Activated T-cell treated with anti-CD3 and anti-CD28 coated beads for 24 hours (primary cell): Measurements from ENCODE around the gene GALNT2.

Source experiments
- DNase-seq: peaks from one replicate; pipeline ENCODE4 v3.0.0-alpha.2; 2020; ENCODE audit warnings: low read depth

The GALNT2 gene

DNA sequence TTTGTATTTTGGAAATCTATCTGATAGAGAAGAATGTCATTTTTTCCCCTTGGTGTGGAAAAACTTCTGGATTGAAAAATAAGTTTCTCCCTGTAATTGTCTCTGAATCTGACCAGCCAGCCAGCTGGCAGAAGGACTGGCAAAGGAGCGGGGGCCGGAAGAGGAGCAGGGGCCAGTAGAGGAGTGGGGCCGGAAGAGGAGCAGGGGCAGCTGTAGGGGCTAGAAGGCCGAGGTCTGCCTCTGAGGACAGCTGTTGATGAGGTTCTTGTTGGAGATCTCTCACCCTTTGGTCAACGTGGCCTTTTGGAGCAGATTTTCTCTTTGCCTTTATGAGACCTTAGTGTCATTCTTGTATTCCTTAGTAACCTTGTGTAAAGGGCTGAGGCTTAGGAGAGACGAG, 121.8 kb downstream of the GALNT2 start:
- DNase-seq: no peak

DNA sequence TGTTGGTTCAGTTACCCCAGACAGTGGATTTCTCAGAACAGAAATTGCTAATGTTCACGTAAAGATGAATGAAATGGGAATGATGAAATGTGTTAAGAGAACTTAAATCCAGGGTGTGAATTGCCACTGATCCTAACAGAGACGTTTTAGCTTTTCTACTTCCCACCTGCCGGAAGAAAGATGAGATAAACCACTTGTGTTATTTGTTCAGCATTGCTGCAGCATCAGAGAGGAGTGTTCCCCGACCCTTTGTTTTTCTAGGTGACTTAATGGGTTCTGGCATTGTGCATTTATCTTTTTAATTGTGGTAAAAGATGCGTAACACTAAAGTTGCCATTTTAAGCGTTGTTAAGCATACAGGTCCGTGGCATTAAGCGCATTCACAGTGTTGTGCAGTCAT, 122.3 kb downstream of the GALNT2 start:
- no peak for DNase-seq

DNA sequence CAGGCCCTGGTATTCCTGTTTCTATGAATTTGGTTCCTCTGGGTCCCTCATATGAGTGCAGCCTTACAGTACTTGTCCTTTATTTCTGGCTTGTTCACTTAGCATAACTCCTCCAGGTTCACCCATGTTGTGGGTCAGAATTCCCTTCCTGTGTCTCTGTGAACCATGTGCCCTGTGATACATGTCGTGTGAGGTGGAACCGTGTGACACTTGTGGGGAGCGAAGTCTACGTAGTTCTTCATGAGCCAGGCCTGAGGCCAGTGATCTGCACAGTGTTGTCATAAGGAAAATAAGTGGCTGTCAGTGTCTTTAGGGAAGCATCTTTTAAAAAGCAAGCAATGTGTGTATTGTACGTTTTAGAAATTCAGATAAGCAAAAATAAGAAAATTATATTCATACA, 122.8 kb downstream of the GALNT2 start:
- no peak for DNase-seq

DNA sequence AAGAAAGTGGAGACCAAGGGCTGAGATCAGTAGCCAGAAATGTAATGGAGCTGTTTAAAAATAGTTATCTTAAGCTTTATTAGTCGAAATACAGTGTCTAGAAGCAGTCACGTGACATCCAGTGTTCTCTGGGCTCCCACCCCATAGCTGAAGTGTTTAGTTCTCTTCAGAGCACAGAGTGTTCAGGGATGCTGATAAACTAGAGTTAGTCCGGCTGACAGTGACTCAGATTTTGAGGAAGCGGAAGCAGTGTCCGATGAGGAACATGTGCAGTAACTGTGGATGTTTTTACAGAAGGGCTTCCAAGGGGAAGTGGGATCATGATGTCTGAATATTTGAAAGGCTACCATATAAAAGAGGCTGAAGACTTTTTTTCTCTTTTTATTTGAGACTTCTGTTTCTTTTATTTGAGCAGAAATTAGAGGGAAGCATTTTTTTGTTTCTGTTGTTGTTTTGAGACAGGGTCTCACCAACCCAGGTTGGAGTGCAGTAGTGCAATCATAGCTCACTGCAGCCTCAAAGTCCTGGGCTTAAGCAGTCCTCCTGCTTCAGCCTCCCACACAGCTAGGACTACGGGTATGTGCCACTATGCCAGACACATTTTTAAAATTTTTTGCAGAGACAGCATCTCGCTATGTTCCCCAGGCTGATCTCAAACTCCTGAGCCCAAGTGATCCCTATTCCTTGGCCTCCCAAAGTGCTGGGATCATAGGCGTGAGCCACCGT, 124.2 kb downstream of the GALNT2 start:
- DNase-seq: no peak

DNA sequence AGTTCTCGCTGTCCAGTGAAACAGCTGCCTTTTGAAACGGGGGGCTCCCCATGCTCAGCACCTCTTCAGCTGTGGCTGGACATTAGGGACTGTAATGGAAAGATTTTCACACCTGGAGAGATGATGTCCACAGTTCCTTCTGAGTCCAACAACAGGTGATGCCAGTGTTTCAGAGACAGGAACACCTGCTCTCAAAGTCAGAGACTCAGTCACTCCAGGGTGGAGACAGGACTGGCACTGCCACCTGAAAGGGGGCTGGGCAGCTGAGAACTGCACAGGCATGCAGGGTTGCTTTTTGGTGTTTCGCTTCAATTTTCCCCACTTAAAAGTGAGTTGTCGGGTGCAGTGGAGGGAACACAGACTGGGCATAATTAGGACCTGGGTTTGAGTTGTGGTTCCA, 124.8 kb downstream of the GALNT2 start:
- no peak for DNase-seq

DNA sequence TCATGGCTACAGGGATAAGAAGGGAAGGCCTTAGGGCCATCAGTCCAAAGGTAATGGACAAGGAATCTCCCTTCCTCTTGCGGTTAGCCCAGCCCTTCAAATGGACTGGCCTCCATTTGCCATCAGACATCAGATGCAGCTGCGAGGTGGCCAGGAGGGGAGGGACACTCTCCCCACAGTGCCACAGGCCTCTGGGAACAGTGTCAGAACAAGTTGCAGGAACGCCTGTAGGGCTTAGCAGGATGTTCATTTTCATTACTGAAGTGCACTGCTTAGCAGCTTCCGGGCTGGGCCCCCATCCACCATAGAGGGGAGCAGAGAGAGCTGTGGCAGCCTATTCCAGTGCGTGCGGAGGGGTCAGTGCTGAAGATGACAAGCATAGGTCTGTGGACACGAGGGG, 127.5 kb downstream of the GALNT2 start:
- DNase-seq: no peak

DNA sequence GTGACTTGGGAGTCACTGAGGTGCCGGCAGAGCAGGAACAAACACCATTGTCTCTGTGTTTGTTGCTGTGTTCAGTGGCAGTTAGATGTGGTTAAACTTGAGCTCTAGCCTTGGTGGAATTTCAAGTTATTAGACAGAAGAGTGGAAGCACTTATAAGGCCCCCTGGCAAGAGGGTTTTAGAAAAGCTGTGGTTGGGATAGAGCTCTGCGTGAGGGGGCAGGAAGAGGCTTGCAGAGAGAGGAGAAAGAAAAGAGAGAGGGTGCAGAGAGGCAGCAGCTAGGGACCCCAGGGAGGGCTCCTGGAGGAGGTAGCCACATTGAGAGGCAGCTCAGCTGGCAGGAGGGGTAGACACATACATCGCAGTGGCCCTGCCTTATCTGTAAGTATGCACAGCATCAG, 128.2 kb downstream of the GALNT2 start:
- no peak for DNase-seq

DNA sequence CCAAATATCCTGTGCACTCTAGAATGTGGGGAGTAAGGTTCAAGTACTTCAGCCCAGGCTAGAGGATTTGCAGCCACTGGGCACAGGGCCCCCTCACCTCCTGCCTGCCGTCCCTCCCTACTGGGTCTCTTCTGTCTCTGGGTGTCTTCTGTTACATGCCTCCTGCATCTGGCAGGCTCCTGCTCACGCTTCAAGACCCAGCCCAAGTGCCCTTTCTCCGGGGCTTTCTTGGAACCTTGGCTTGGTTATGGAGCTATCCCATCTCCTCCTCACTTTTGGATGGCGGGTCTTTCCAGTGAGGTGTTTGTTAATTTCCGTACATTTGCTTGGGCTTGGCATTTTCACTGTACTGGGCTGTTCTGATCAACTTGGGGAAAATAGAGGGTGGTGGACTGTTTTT, 129.0 kb downstream of the GALNT2 start:
- DNase-seq: no peak

DNA sequence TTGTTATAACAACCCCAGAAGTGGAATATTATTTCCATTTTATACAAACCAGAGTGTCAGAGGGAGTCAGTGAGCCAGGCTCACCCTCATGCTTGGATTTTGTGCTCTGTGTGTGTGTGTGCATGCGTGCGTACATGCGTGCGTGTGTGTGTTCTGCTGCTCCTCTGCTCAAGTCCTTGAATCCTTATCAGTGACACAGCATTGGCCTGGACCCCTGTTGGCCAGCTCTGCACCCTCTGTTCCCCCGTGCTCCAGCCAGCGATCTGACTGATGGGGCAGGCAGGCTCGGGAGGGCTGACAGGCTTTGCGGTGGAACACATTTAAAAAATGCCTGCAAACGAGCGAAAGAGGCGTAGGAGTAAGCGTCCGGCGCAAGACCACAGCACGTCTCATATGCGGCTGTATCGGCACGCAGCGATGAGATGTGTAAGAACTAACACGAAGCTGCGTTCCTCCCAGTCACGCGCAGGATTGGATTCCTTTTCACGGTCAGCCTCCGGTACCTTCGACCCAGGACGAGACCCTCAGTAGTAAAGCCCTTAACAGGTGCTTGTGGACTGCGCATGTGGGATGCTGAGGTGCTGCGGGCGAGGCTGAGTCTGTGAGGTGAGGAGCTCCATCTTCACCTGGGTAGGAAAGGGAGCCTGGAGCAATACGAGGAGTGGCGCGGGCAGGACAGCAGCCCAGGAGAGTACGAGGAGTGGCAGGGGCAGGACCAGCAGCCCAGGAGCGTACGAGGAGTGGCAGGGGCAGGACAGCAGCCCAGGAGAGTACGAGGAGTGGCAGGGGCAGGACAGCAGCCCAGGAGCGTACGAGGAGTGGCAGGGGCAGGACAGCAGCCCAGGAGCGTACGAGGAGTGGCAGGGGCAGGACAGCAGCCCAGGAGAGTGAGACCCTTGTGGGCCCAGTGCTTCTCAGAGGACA, 130.9 kb downstream of the GALNT2 start:
- no peak for DNase-seq

DNA sequence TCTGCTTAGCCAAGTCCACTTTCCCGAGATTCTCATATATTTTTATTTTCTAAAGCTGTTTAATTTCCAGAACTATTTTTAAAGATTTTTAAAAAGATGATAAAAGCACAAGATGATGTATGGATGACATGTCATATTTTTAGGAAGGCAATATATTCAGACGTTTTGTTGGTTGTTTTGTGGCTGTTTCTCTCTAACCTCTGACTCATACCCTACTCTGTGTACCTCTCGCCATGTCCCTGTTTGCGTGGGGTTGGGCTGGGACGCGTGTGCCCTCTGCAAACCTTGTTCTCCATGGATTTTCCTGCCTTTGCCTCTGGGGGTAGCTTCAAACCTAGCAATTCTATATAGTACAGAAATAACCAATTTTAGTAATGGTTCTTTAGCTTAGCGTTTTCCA, 132.0 kb downstream of the GALNT2 start:
- DNase-seq: no peak

DNA sequence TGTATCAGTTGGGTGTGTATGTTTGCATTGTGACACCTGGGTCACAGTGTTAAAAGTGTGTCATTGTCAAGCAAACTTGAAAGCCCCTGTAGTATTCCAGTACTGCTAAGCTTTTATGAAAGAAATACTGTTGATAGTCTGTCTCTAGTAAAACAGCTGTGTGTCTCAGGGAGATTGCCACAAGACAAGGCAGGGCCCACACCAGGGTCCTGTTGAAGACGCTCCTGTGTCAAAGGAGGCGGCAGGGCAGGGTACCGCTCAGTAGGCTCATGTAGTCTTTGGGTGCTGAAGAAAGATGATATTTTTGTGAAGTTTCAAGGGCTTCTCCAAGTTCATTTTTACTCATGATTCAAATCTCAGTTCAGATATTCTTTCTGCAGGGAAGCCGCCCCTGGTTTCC, 132.5 kb downstream of the GALNT2 start:
- DNase-seq: no peak

DNA sequence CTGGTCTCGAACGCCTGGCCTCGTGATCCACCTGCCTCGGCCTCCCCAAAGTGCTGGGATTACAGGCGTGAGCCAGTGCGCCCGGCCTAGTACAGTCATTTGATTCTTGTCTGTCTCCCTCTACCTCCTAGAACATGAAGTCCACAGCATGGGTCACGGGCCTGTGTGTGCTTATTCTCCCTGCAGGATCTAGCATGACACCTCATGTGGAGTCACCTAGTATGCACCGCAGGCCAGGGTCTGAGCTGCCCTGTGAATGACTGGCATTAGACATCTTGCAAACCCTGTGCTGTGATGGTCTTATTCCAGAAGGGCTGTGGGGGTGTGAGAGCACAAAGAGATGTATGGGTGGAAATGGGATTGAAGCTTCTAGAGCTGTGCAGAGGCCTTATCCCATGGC, 133.2 kb downstream of the GALNT2 start:
- DNase-seq: no peak

DNA sequence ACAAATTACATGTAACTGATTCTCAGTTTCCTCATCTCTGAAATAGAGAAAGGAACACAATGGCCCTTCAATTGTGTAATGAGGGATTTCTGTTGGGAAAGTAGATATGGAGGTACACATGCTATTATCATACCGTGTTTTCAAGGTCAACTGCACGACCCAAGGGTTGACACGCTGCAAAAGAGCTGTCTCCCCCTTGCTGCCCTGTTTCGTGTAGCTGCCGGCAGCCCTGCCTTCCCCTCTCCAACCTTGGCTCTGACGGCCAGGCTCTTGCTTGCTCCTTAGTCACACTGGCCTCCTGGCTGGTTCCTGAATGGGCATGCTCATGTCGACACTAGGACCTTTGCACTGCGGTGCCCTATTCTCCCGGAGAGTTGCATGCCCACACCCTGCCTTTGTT, 134.4 kb downstream of the GALNT2 start:
- no peak for DNase-seq

DNA sequence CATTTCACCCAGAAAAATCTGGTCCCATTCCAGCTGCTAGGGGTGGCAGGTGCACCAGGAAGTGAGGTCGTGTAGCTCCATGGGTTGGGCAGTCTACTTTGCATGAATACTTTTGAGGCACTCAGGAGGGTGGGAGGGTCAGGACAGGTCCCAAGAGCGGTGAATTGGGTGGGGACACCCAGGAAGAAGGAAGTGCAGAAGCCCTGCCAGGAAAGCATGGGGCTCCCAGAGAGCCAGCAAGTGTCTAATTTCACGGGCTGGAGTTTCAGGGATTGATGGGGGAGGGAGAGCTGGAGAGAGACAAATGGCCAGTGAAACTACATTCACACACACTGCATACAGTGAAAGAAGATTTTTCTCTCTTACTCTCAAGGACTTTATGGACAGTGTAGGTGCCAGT, 137.8 kb downstream of the GALNT2 start:
- DNase-seq: no peak

DNA sequence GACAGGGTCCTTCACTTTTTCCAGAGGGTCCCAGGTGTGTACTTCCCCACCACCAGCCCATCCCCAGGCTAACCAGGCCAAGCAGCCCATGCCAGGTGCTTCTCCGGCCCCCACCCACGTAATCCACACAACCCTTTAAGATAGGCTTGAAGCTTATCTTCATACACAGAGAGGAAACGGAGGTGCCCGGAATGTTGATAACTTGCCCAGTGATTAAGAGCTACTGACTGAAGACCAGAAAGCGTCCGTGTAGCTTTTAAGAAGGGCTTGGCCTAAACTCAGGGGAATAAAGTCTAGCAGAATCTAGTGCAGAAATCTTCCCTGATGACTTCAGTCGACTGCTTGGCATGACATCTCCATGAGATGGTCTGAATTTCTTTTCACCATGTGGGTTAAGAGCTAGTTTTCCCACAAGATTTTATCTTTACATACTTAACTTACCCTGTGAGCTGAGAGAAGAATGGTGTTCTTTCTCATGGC, 138.7 kb downstream of the GALNT2 start:
- DNase-seq: no peak

DNA sequence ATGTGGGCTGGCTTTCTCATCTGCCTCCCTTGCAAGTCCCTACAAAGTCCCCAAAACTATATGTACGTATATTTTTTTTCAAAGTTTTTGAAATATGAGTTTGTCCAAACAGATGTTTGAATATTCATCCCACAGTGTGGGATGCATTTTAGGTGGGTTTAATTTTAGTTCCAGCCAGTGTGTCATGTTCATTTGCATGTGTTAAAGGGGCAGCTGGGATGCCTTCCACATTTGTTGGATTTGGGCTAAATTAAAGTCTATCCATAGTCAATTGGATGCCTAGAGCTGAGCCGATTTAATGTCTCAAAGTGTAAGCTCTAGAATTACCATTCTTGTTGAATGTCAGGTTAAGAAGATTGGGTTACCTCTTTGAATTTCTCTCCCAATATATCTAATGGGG, 139.2 kb downstream of the GALNT2 start:
- DNase-seq: no peak

DNA sequence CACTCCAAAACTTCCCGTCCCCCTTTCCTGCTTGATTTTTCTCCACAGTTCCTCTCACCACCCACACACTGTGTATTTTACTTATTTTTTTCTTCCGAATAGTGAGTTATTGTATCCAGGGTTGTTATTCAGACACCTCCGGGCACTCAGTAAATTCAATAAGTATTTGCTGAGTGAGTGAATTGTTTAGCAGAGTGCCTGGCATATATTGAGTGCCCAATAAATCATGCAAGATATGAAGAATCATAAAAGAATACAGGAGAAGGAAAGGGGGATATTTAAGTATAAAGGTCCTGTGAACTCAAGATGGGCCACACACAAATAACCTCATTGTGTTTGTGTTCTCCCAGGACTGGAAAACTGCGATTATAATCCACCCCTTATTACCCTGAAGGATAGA, 139.9 kb downstream of the GALNT2 start:
- DNase-seq: no peak

DNA sequence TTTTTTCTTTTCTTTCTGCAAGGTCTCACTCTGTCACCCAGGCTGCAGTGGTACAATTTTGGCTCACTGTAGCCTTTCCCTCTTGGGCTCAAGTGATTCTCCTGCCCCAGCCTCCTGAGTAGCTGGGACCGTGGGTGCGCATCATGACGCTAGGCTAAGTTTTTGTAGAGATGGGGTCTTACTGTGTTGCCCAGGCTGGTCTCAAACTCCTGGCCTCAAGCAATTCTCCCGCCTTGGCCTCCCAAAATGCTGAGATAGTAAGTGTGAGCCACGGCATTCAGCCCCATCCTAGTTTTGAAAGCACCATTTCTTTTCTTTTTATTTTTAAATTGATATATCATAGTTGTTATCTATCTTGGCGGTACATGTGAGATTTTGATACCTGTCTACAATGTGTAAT, 140.6 kb downstream of the GALNT2 start:
- no peak for DNase-seq

DNA sequence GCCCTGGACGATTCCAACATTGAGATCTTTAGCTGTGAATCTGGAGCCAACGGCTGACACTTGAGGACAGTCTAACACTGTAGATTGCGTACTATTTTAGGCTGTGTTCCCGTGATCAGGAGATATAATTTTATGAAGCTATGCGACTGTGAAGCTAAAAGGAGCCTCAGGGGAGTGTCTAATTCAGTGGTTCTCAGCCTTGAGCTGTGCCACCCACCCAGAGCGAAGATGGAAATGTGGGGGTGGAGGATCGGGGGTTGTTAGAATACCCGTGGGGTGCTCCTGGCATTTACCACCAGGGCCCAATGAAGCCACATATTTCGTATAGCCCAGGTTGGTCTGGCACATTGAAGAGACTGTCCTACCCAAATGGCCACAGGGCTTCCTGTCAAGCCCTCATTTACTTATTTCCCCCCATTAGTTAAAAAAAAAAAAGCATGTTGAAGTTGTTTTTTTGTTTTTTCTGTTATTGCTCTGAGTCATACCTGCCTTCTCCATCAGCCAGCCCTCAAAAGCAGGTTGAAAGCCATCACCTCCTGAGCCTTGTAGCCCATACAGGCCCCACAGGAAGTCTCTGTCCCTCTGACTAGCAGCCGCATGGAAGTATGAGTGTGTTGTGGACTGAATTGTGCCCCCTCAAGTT, 141.7 kb downstream of the GALNT2 start:
- peak; percentile 21 for DNase-seq

DNA sequence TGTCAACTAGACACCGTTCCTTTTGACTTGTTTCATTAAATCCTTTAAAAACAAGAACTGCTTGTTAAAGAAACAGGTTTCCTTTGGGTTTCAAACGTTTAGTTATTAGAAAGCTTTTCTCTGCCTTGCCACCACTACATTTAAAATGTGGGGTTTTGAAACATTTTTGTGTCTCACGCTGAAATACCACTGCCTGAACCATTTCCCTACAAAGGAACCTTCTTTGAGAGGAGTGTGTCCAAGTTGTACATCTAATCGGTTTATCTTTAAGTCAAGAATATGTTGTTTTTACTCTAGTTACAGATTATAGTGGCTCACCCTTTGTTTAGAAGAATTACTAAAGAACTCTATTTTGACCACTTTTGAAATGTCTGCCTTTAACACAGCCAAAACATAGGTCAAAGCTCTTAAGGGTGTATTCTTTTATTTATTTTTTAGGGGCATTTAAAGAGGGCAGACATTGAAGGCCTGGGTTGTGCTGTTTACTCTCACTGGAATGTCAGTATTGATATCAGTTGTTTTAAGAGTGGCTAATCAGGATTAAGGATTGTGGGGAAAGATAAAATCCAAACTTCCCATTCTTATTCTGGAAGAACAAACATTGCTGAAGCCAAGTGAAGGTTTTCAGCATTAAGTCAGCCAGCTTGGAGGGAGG, 143.4 kb downstream of the GALNT2 start:
- DNase-seq: no peak

DNA sequence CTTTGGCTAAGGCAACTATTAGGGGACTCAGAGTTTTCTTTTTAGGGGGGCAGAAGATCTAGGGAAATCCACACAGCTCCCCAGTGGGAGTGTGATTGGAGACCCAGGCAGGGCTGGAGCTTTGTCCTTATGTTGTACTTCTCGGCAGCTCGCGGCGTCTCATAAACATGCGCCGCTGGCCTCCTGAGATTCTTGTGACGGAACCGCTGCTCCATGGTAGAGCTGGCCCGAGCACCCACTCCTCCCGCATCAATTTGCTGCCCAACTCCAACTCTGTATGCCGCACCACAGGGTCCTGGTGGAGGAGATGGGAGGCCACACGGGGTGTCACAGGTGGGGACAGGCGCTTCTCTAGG, 143.9 kb downstream of the GALNT2 start:
- no peak for DNase-seq

DNA sequence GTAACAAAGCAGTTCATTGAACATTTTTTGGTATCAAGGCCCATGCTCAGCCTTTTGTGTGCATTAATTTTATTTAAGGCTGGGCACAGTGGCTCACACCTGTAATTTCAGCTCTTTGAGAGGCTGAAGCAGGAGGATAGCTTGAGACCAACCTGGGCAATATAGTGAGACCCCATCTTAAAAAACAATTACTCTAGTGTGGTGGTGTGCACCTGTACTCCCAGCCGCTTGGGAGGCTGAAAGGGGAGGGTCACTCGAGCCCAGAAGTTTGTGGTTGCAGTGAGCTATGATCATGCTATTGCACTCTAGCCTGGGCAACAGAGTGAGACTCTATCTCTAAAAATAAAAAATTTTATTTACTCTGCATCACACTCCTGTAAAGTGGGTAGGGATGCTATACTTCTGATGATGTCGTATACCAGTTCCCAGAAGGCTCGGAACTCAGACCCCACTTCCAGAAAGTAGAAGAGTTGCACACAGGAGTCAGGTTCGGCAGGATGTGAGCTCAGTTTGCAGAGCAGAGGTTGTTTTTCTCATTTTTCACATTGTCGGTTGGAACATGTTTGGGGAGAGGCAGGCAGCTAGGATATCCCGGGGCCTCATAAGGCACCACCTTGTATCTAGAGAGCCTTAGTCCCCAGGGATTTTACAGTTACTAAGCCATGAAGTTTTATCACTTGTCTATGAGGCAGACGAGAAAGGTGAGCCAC, 144.6 kb downstream of the GALNT2 start:
- no peak for DNase-seq
